Liver (tissue), 9 donors: ENCODE results near the gene MARK3. TPM values are rescaled to one million over a fixed set of nuclear protein-coding genes. Genes with fewer than 3 reads are reported as not detected.

Experiments used
- DNase-seq: peaks from one replicate; pipeline ENCODE4 v3.0.0-alpha.2; 2017; ENCODE audit warnings: low spot score
- H3K27ac ChIP-seq, 2 donors: one replicate each; pipeline ENCODE4 v1.7.0; 2013; ENCODE audit warnings: inconsistent platforms in 2 of 2, low read length in 2 of 2, control low read depth in 1 of 2, low read depth in 1 of 2, mild to moderate bottlenecking in 1 of 2
- H3K27me3 ChIP-seq, 4 donors: one replicate each; pipeline versions ENCODE4 v1.6.1 to v1.7.0; 2013; ENCODE audit warnings: low read length in 3 of 4, inconsistent platforms in 1 of 4, mild to moderate bottlenecking in 1 of 4, moderate library complexity in 1 of 4; ENCODE audit not compliant: control insufficient read depth in 4 of 4, insufficient read depth in 4 of 4
- H3K36me3 ChIP-seq, 4 donors: one replicate each; pipeline versions ENCODE4 v1.6.1 to v1.7.0; 2013; ENCODE audit warnings: low read length in 3 of 4, mild to moderate bottlenecking in 3 of 4, low read depth in 1 of 4, moderate library complexity in 1 of 4; ENCODE audit not compliant: control insufficient read depth in 4 of 4, insufficient read depth in 3 of 4
- H3K4me1 ChIP-seq, 4 donors: one replicate each; pipeline versions ENCODE4 v1.6.1 to v1.7.0; 2013; ENCODE audit warnings: low read length in 3 of 4, mild to moderate bottlenecking in 3 of 4, moderate library complexity in 1 of 4; ENCODE audit not compliant: control insufficient read depth in 4 of 4, insufficient read depth in 4 of 4
- H3K4me3 ChIP-seq, 3 donors: one replicate each; pipeline versions ENCODE4 v1.6.1 to v1.7.0; 2013; ENCODE audit warnings: low read length in 3 of 3, control low read depth in 1 of 3, low read depth in 1 of 3, mild to moderate bottlenecking in 1 of 3
- H3K9ac ChIP-seq, 2 donors: one replicate each; pipeline ENCODE4 v1.7.0; 2013; ENCODE audit warnings: low read length in 2 of 2, mild to moderate bottlenecking in 2 of 2, moderate library complexity in 2 of 2, control low read depth in 1 of 2, low read depth in 1 of 2
- H3K9me3 ChIP-seq, 4 donors: one replicate each; pipeline versions ENCODE4 v1.6.1 to v1.7.0; 2013; ENCODE audit warnings: low read length in 3 of 4; ENCODE audit not compliant: control insufficient read depth in 4 of 4
- ATF3 ChIP-seq: IDR thresholded peaks from 2 replicates; pipeline ENCODE4 v1.6.1; 2016; ENCODE audit warnings: antibody characterized with exemption
- CTCF ChIP-seq: fragments of 150-350 bp; IDR thresholded peaks from 2 replicates; pipeline ENCODE4 v1.5.1; 2017; ENCODE audit warnings: improper control_type of control experiment, low read depth, low read length; ENCODE audit not compliant: missing input control
- FOXA1 ChIP-seq: IDR thresholded peaks from 2 replicates; pipeline ENCODE4 v1.6.1; 2016; ENCODE audit warnings: antibody characterized with exemption
- FOXA2 ChIP-seq: IDR thresholded peaks from 2 replicates; pipeline ENCODE4 v1.6.1; 2016; ENCODE audit warnings: antibody characterized with exemption
- GABPA ChIP-seq, 2 donors: IDR thresholded peaks in 1 of 2; conservative IDR thresholded peaks in 1 of 2; 2 replicates each; pipeline ENCODE4 v1.6.1; 2016; ENCODE audit warnings: antibody characterized with exemption in 2 of 2, mild to moderate bottlenecking in 1 of 2, moderate library complexity in 1 of 2
- HNF4G ChIP-seq: IDR thresholded peaks from 2 replicates; pipeline ENCODE4 v1.6.1; 2016; ENCODE audit warnings: antibody characterized with exemption
- JUND ChIP-seq, 2 donors: IDR thresholded peaks; 2 replicates each; pipeline ENCODE4 v1.6.1; 2016; ENCODE audit warnings: antibody characterized with exemption in 2 of 2
- MAX ChIP-seq: IDR thresholded peaks from 2 replicates; pipeline ENCODE4 v1.6.1; 2016; ENCODE audit warnings: antibody characterized with exemption
- RAD21 ChIP-seq, 2 donors: IDR thresholded peaks; 2 replicates each; pipeline ENCODE4 v1.6.1; 2016; ENCODE audit warnings: antibody characterized with exemption in 2 of 2, mild to moderate bottlenecking in 2 of 2
- REST ChIP-seq: IDR thresholded peaks from 2 replicates; pipeline ENCODE4 v1.6.1; 2016; ENCODE audit warnings: antibody characterized with exemption, mild to moderate bottlenecking
- RXRA ChIP-seq, 2 donors: IDR thresholded peaks; 2 replicates each; pipeline ENCODE4 v1.6.1; 2017 to 2018; ENCODE audit warnings: antibody characterized with exemption in 2 of 2, mild to moderate bottlenecking in 1 of 2
- TAF1 ChIP-seq: conservative IDR thresholded peaks from 2 replicates; pipeline ENCODE4 v1.6.1; 2016; ENCODE audit warnings: antibody characterized with exemption, mild to moderate bottlenecking
- YY1 ChIP-seq: IDR thresholded peaks from 2 replicates; pipeline ENCODE4 v1.6.1; 2016; ENCODE audit warnings: antibody characterized with exemption, mild to moderate bottlenecking
- ZBTB33 ChIP-seq: IDR thresholded peaks from 2 replicates; pipeline ENCODE4 v1.6.1; 2016; ENCODE audit warnings: antibody characterized with exemption
- WGBS: extraction: QIAGEN DNeasy Blood & Tissue Kit; methylation state at CpG from one replicate; pipeline ENCODE4 v1.1.7; 2013; 5-methylcytosine and 5-hydroxymethylcytosine counted together
- polyA plus RNA-seq, 2 donors: library from polyadenylated mRNA; stranded (reverse) in 1 of 2; unstranded in 1 of 2; fragments of 200-250 nt in 1 of 2; fragments of >200 nt in 1 of 2; fragmentation: Nextera tagmentation in 1 of 2; extraction: Ambion mirVana in 1 of 2; gene quantifications; one replicate each; pipeline versions ENCODE4 v1.2.1 to v1.2.3, GENCODE V29; 2013 to 2015
- total RNA-seq, 2 donors: library from RNA; depleted of rRNA; stranded (reverse); fragments of >200 nt; gene quantifications; one replicate each; pipeline ENCODE4 v1.2.3, GENCODE V29; 2014
- donor health status: healthy.
- donor health status: healthy.
- donor health status: healthy.
- donor health status: healthy.
- donor health status: healthy.

The MARK3 gene
- total and polyA plus RNA-seq, 4 donors, result 14.1 to 86.0 (median 33.0) TPM

- H3K36me3 ChIP-seq, result peaks cover 5 to 26% (median 18%) of the 10 kb centered on the region in 4 donors
- peak overlapping the region in 1 of 2 donors; percentile 13 for H3K27ac ChIP-seq
- 72% methylated on average over 16 of the region's 16 CpGs for WGBS
- no peak for DNase-seq
- H3K9ac ChIP-seq, result no peak overlapping the region
- no peaks in the 10 kb centered on the region for H3K9me3 ChIP-seq
- peak in 1 of 2 donors; percentile 17 for TF ChIP-seq RXRA (IDR thresholded peaks at IDR 0.05)
- no peak for TF ChIP-seq TAF1
- no peak for TF ChIP-seq ZBTB33
- peaks cover 0 to 6% (median 3%) of the 10 kb centered on the region in 4 donors for H3K4me1 ChIP-seq
- H3K27me3 ChIP-seq, result no peaks in the 10 kb centered on the region
- no peak overlapping the region for H3K4me3 ChIP-seq
These were observed 123.5 kb downstream of the MARK3 start for GRCh38 chr14:103508521-103509329.

- 93% methylated on average over 11 of the region's 11 CpGs for WGBS
- Histone ChIP-seq H3K27ac (no peak overlapping the region), H3K9me3 (no peaks in the 10 kb centered on the region), H3K4me1 (peaks cover 0 to 6% (median 3%) of the 10 kb centered on the region in 4 donors), H3K4me3 (no peak overlapping the region), H3K9ac (no peak overlapping the region), H3K36me3 (peaks cover 0 to 15% (median 9%) of the 10 kb centered on the region in 4 donors), H3K27me3 (no peaks in the 10 kb centered on the region)
- no peak for DNase-seq
- TF ChIP-seq GABPA (IDR thresholded peaks at IDR 0.05 in 1 of 2, conservative IDR thresholded peaks at IDR 0.05 in 1 of 2) (no peak), JUND (IDR thresholded peaks at IDR 0.05) (no peak), ATF3 (no peak), REST (no peak), HNF4G (no peak), MAX (no peak), RXRA (IDR thresholded peaks at IDR 0.05) (no peak), YY1 (no peak), TAF1 (no peak), FOXA2 (no peak), RAD21 (IDR thresholded peaks at IDR 0.05) (no peak), FOXA1 (no peak), CTCF (no peak)
These were observed 124.9 kb downstream of the MARK3 start for GRCh38 chr14:103509864-103510723.
